ENCODE data around the gene SEZ6L. TPM values are rescaled to one million over a fixed set of nuclear protein-coding genes. Genes with fewer than 3 reads are reported as not detected.

Gene SEZ6L
- total RNA-seq, 4 donors from 2014 or later: 0.19 to 0.52 (median 0.22) TPM; not detected in 1

DNA sequence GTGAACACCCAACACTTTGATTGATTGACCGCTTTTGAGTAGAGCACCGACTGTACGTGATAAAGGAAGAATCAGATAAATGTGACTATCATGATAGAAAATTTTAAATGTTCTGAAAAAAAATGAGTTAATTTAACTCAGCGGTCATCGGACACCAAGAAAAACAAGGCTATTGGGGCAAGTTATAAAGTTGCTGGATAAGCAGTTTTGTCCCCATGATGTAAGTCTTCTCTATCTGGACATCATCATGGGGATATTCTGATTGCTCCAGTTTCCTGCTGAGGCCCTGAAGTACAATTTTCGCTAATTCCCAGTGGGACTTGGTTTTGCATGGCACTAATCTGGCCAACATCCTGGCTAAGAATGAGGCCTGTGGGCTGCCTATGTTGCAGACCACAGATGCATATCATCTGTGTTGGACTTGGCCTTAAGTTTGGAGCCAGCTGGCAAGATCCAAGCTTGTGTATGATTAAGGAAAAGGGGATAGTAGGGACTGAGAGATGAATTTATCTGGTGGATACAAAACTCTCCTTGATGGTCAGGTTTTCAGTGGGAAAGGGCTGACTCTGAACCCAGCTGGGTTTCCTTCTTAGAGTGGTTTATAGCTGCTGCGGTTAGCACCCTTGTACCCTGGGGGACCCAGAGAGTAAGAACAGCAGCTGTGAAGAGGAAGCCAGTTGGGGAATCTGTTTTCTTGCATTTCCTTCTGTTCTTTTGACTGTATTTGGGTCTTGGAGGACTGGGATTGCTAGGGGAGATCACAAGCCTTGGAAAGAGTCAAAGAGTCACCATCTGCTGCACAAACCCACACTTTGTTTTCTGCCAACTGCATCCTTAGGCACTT is 118.3 kb downstream of the SEZ6L start:
- DNase-seq (ENCODE audit: low spot score in 2 of 2): no peak

GRCh38 chr22:26289611-26290101 is 120.4 kb downstream of the SEZ6L start:
- intact Hi-C loops (cut with DNase I; ENCODE audit: low total_unique reads): no loop called here
- DNase-seq (ENCODE audit: low spot score in 2 of 2): peak in 1 of 2 donors; percentile 56
- TF ChIP-seq CTCF (IDR thresholded peaks at IDR 0.05) (no peak), POLR2A (IDR thresholded peaks at IDR 0.05) (no peak)
- 68 to 80% methylated on average over 13 of the region's 13 CpGs for WGBS, 2 donors
- H3K4me3 ChIP-seq (ENCODE audit: low read depth, poor library complexity, severe bottlenecking): no peak overlapping the region

More for the DNA sequence above, 118.3 kb downstream of the SEZ6L start:
- H3K4me3 ChIP-seq (ENCODE audit: low read depth, poor library complexity, severe bottlenecking): no peak overlapping the region
- intact Hi-C loops (cut with DNase I; ENCODE audit: low total_unique reads): no loop called here
- TF ChIP-seq CTCF (IDR thresholded peaks at IDR 0.05) (no peak), POLR2A (IDR thresholded peaks at IDR 0.05) (no peak)
- 80 to 90% methylated on average over 7 of the region's 7 CpGs for WGBS, 2 donors

DNA sequence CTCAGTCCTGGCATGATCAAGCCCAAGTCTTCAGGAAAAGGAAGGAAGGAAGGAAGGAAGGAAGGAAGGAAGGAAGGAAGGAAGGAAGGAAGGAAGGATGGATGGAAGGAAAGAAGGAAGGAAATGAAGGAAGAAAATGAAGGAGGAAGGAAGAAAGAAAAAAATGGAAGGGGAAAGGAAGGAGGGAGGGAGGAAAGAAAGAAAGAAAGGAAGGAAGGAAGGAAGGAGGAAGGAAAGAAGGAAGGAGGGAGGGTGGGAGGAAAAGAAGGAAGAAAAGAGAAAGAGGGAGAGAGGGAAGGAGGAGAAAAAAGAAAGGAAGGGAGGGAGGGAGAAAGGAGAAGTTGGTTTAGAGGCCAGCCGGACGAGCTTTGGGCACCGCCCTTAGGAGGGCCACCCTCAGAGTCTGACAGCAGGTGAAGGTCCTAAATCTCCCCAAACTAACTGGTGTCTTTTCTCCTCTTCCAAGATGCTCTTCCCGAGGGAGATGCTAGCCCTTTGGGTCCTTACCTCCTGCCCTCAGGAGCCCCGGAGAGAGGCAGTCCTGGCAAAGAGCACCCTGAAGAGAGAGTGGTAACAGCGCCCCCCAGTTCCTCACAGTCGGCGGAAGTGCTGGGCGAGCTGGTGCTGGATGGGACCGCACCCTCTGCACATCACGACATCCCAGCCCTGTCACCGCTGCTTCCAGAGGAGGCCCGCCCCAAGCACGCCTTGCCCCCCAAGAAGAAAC is 122.8 kb downstream of the SEZ6L start:
- H3K4me3 ChIP-seq (ENCODE audit: low read depth, poor library complexity, severe bottlenecking): no peak overlapping the region
- TF ChIP-seq POLR2A (IDR thresholded peaks at IDR 0.05) (no peak), CTCF (IDR thresholded peaks at IDR 0.05) (no peak)
- DNase-seq (ENCODE audit: low spot score in 2 of 2): peak in 1 of 2 donors; percentile 42
- intact Hi-C loops (cut with DNase I; ENCODE audit: low total_unique reads): no loop called here
- WGBS, 2 donors: 74 to 80% methylated on average over 13 to 14 of the region's 14 CpGs

DNA sequence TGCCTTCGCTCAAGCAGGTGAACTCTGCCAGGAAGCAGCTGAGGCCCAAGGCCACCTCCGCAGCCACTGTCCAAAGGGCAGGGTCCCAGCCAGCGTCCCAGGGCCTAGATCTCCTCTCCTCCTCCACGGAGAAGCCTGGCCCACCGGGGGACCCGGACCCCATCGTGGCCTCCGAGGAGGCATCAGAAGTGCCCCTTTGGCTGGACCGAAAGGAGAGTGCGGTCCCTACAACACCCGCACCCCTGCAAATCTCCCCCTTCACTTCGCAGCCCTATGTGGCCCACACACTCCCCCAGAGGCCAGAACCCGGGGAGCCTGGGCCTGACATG is 123.4 kb downstream of the SEZ6L start:
- intact Hi-C loops (cut with DNase I; ENCODE audit: low total_unique reads): no loop called here
- 86 to 92% methylated on average over 11 to 13 of the region's 13 CpGs for WGBS, 2 donors
- TF ChIP-seq POLR2A (IDR thresholded peaks at IDR 0.05): no peak
- TF ChIP-seq CTCF (IDR thresholded peaks at IDR 0.05): no peak
- no peak overlapping the region for H3K4me3 ChIP-seq (ENCODE audit: low read depth, poor library complexity, severe bottlenecking)
- DNase-seq (ENCODE audit: low spot score in 2 of 2): peak in 1 of 2 donors; percentile 70

- 90% methylated on average over 3 of the region's 3 CpGs for WGBS, 2 donors
- no peak overlapping the region for H3K4me3 ChIP-seq (ENCODE audit: low read depth, poor library complexity, severe bottlenecking)
- TF ChIP-seq POLR2A (IDR thresholded peaks at IDR 0.05): no peak
- no peak for TF ChIP-seq CTCF (IDR thresholded peaks at IDR 0.05)
- intact Hi-C loops (cut with DNase I; ENCODE audit: low total_unique reads): no loop called here
- no peak for DNase-seq (ENCODE audit: low spot score in 2 of 2)
These were observed 126.4 kb downstream of the SEZ6L start for GRCh38 chr22:26295563-26296126.

All from lower leg skin (tissue), 4 donors.